ENCODE results near the gene MSRB3. TPM values are rescaled to one million over a fixed set of nuclear protein-coding genes. Genes with fewer than 3 reads are reported as not detected.

MSRB3 gene
- polyA plus RNA-seq, 1 donor from 2014 or later, result 0.19 TPM

GRCh38 chr12:65248656-65249633 lies 29.5 kb upstream of the MSRB3 start:
- Histone ChIP-seq H3F3A (ENCODE audit: insufficient read depth, low read length, poor library complexity, severe bottlenecking) (no peaks in the 10 kb centered on the region), H3K79me2 (replicated peaks; ENCODE audit: insufficient read depth, low read length) (no peaks in the 10 kb centered on the region), H3K9me3 (ENCODE audit: low read length) (no peaks in the 10 kb centered on the region), H3K9me2 (ENCODE audit: insufficient read depth, low read length) (no peaks in the 10 kb centered on the region), H3K36me3 (ENCODE audit: insufficient read depth, low read length) (no peaks in the 10 kb centered on the region), H3K4me2 (ENCODE audit: low read length) (no peak overlapping the region), H2AFZ (ENCODE audit: low read depth, low read length) (no peak overlapping the region), H3K27ac (ENCODE audit: low read length) (no peak overlapping the region), H4K20me1 (ENCODE audit: insufficient read depth) (no peaks in the 10 kb centered on the region), H3K4me3 (ENCODE audit: low read length) (no peak overlapping the region), H3K9ac (ENCODE audit: low read length) (no peak overlapping the region), H3K27me3 (ENCODE audit: insufficient read depth, low read depth, low read length) (no peaks in the 10 kb centered on the region)
- TF ChIP-seq RAD21 (conservative IDR thresholded peaks at IDR 0.05), result no peak
- TF ChIP-seq MXI1 (conservative IDR thresholded peaks at IDR 0.05; ENCODE audit: poor library complexity, severe bottlenecking), result no peak
- no peak for TF ChIP-seq POLR2AphosphoS5 (IDR thresholded peaks at IDR 0.05)
- TF ChIP-seq REST (IDR thresholded peaks at IDR 0.05; ENCODE audit: borderline replicate concordance), result no peak
- TF ChIP-seq EZH2 (IDR thresholded peaks at IDR 0.05; ENCODE audit: borderline replicate concordance, insufficient read depth, low read length, poor library complexity, severe bottlenecking), result no peak
- TF ChIP-seq CTCF (IDR thresholded peaks at IDR 0.05; ENCODE audit: poor library complexity, severe bottlenecking), result no peak
- TF ChIP-seq SMC3 (conservative IDR thresholded peaks at IDR 0.05; ENCODE audit: poor library complexity), result no peak
- no peak for TF ChIP-seq EP300 (conservative IDR thresholded peaks at IDR 0.05; ENCODE audit: poor library complexity, severe bottlenecking)
- TF ChIP-seq TAF1 (IDR thresholded peaks at IDR 0.05; ENCODE audit: low read depth), result no peak

GRCh38 chr12:65252515-65252914 lies 26.0 kb upstream of the MSRB3 start:
- H3K36me3 ChIP-seq (ENCODE audit: insufficient read depth, low read length), result no peaks in the 10 kb centered on the region
- no peak overlapping the region for H2AFZ ChIP-seq (ENCODE audit: low read depth, low read length)
- no peaks in the 10 kb centered on the region for H4K20me1 ChIP-seq (ENCODE audit: insufficient read depth)
- H3K4me3 ChIP-seq (ENCODE audit: low read length), result no peak overlapping the region
- no peaks in the 10 kb centered on the region for H3K79me2 ChIP-seq (replicated peaks; ENCODE audit: insufficient read depth, low read length)
- H3K27ac ChIP-seq (ENCODE audit: low read length), result no peak overlapping the region
- no peaks in the 10 kb centered on the region for H3K27me3 ChIP-seq (ENCODE audit: insufficient read depth, low read depth, low read length)
- no peaks in the 10 kb centered on the region for H3F3A ChIP-seq (ENCODE audit: insufficient read depth, low read length, poor library complexity, severe bottlenecking)
- TF ChIP-seq MXI1 (conservative IDR thresholded peaks at IDR 0.05; ENCODE audit: poor library complexity, severe bottlenecking), result no peak
- no peak for TF ChIP-seq POLR2AphosphoS5 (IDR thresholded peaks at IDR 0.05)
- no peak for TF ChIP-seq EZH2 (IDR thresholded peaks at IDR 0.05; ENCODE audit: borderline replicate concordance, insufficient read depth, low read length, poor library complexity, severe bottlenecking)
- no peak for TF ChIP-seq TAF1 (IDR thresholded peaks at IDR 0.05; ENCODE audit: low read depth)
- TF ChIP-seq REST (IDR thresholded peaks at IDR 0.05; ENCODE audit: borderline replicate concordance), result no peak
- no peak for TF ChIP-seq EP300 (conservative IDR thresholded peaks at IDR 0.05; ENCODE audit: poor library complexity, severe bottlenecking)
- TF ChIP-seq SMC3 (conservative IDR thresholded peaks at IDR 0.05; ENCODE audit: poor library complexity), result no peak
- TF ChIP-seq RAD21 (conservative IDR thresholded peaks at IDR 0.05), result no peak
- no peak for TF ChIP-seq CTCF (IDR thresholded peaks at IDR 0.05; ENCODE audit: poor library complexity, severe bottlenecking)
- H3K9me3 ChIP-seq (ENCODE audit: low read length), result no peaks in the 10 kb centered on the region
- no peaks in the 10 kb centered on the region for H3K9me2 ChIP-seq (ENCODE audit: insufficient read depth, low read length)
- H3K9ac ChIP-seq (ENCODE audit: low read length), result no peak overlapping the region
- H3K4me2 ChIP-seq (ENCODE audit: low read length), result no peak overlapping the region
